RWPE2 (cell line): ENCODE data around the gene TMEM245.

Experiments
- ATAC-seq: fragments of 200-7000 bp; cut with Tn5 transposase; 3 replicates; pipeline ENCODE4 v1.9.1; 2021; ENCODE audit warnings: low read depth
- DNase-seq: peaks from one replicate; pipeline ENCODE4 v3.0.0-alpha.2; 2020; ENCODE audit warnings: low spot score
- H3K27ac ChIP-seq: fragments of 450-650 bp; 2 replicates; pipeline ENCODE4 v1.5.1; 2017; ENCODE audit warnings: mild to moderate bottlenecking; ENCODE audit not compliant: poor library complexity, severe bottlenecking
- H3K27me3 ChIP-seq: fragments of 250-450 bp; sonication (Bioruptor Pico); 2 replicates; pipeline ENCODE4 v1.5.1; 2021; ENCODE audit warnings: mild to moderate bottlenecking, moderate library complexity; ENCODE audit not compliant: insufficient read depth, poor library complexity, severe bottlenecking
- H3K36me3 ChIP-seq: fragments of 250-450 bp; sonication (Bioruptor Pico); 2 replicates; pipeline ENCODE4 v1.5.1; 2020; ENCODE audit warnings: low read depth, mild to moderate bottlenecking, moderate library complexity
- H3K4me1 ChIP-seq: fragments of 250-450 bp; sonication (Bioruptor Pico); 2 replicates; pipeline ENCODE4 v1.5.1; 2021; ENCODE audit warnings: mild to moderate bottlenecking, moderate library complexity; ENCODE audit not compliant: insufficient read depth, poor library complexity, severe bottlenecking
- H3K4me3 ChIP-seq: fragments of 250-450 bp; sonication (Bioruptor Pico); 2 replicates; pipeline ENCODE4 v1.5.1; 2021; ENCODE audit warnings: mild to moderate bottlenecking, moderate library complexity; ENCODE audit not compliant: severe bottlenecking
- H3K9me3 ChIP-seq: fragments of 250-450 bp; sonication (Bioruptor Pico); 2 replicates; pipeline ENCODE4 v1.5.1; 2021; ENCODE audit warnings: mild to moderate bottlenecking, moderate library complexity; ENCODE audit not compliant: severe bottlenecking
- CTCF ChIP-seq: fragments of 450-650 bp; IDR thresholded peaks from one replicate; pipeline ENCODE4 v1.5.1; 2017; ENCODE audit warnings: mild to moderate bottlenecking, moderate library complexity; ENCODE audit not compliant: poor library complexity, severe bottlenecking

TMEM245 gene

GRCh38 chr9:109012009-109012875 lies 107.5 kb downstream of the TMEM245 start:
- ATAC-seq (peak; percentile 76), DNase-seq (peak; percentile 93)
- Histone ChIP-seq H3K4me1 (peaks cover 42% of the 10 kb centered on the region), H3K36me3 (peaks cover 15% of the 10 kb centered on the region; the same call in 1 of the 2 replicates), H3K27me3 (no peaks in the 10 kb centered on the region), H3K4me3 (peak overlapping the region; percentile 85), H3K9me3 (no peaks in the 10 kb centered on the region), H3K27ac (peak overlapping the region; percentile 96)
- TF ChIP-seq CTCF, result peak; percentile 1

DNA sequence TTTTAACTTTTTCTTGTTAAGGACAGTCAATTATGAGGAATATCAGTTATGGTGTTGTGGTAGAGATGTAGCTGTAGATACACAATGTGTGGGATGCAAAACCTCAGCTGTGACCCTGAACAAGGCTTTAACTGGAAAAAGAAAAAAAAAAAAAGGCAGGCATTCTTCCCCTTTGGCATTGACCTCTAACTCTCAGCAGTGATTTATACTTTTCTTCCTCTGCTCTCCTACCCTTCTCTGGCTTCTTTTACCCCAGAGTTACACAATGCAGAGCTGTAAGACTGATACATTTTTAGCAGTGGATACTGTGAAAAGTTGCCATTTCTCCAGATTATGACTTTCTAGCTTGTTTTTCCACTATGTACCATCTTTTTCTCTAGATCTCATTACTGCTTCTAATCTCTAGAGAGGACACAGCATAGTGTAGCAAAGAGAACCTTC lies 108.5 kb downstream of the TMEM245 start:
- H3K27me3 ChIP-seq, result no peaks in the 10 kb centered on the region
- H3K27ac ChIP-seq, result peak overlapping the region; percentile 96
- H3K4me1 ChIP-seq, result peaks cover 42% of the 10 kb centered on the region
- DNase-seq (no peak), ATAC-seq (no peak)
- no peak for TF ChIP-seq CTCF
- H3K36me3 ChIP-seq, result peaks cover 21% of the 10 kb centered on the region
- no peaks in the 10 kb centered on the region for H3K9me3 ChIP-seq
- H3K4me3 ChIP-seq, result peak overlapping the region; percentile 85

DNA sequence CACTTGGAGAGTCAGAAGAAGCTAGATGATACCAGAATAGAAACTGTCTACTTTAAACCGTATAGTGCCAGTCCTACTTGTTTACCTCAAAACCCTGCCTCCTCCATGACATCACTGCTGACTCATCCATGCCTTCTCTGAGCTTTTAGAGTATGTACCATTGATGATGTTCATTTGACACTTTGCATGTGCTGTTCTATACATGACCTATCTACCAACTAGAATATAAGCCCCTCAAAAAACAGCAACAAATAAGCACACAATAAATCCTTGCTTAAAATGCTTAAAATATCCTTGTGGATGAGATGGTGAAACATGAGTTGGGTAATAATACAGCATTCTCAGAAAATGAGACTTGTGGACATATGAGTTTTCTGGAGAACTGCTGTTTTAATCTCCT lies 109.0 kb downstream of the TMEM245 start:
- peaks cover 26% of the 10 kb centered on the region for H3K36me3 ChIP-seq
- DNase-seq (no peak), ATAC-seq (no peak)
- H3K4me3 ChIP-seq, result no peak overlapping the region
- H3K4me1 ChIP-seq, result peaks cover 40% of the 10 kb centered on the region
- no peak for TF ChIP-seq CTCF
- H3K27me3 ChIP-seq, result no peaks in the 10 kb centered on the region
- no peaks in the 10 kb centered on the region for H3K9me3 ChIP-seq
- H3K27ac ChIP-seq, result peak overlapping the region; percentile 96

- Histone ChIP-seq H3K27me3 (no peaks in the 10 kb centered on the region), H3K36me3 (peaks cover 46% of the 10 kb centered on the region), H3K4me1 (peaks cover 14% of the 10 kb centered on the region), H3K9me3 (peaks cover 5% of the 10 kb centered on the region), H3K4me3 (no peak overlapping the region), H3K27ac (no peak overlapping the region)
- no peak for DNase-seq
- no peak for ATAC-seq
- no peak for TF ChIP-seq CTCF
Measured at GRCh38 chr9:109005678-109006077, 114.1 kb downstream of the TMEM245 start.

DNA sequence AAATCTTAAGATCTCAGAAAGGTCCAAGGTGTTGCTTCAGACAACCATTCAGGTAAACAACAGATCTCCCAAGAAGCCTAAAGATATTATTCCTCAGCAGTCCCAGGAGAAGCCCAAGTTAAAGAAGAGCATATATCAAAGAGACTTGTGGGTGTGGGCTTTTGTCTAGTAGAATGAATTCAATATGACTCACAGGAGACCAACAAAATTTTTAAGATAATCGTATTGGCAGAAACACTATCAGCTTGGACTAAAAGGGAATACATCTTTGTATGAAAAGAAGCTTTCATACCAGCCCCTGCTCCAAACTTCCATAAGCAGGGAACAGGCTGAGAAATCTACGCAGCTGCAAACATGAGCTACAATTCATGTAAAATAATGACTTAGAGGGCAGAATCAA lies 116.6 kb downstream of the TMEM245 start:
- H3K4me1 ChIP-seq, result peaks cover 9% of the 10 kb centered on the region
- no peak overlapping the region for H3K27ac ChIP-seq
- peaks cover 5% of the 10 kb centered on the region for H3K9me3 ChIP-seq
- no peak overlapping the region for H3K4me3 ChIP-seq
- ATAC-seq (no peak), DNase-seq (no peak)
- TF ChIP-seq CTCF, result no peak
- H3K36me3 ChIP-seq, result peaks cover 45% of the 10 kb centered on the region
- H3K27me3 ChIP-seq, result no peaks in the 10 kb centered on the region
